AG04450 (cell line): ENCODE measurements around the gene TMTC3. TPM values are rescaled to one million over a fixed set of nuclear protein-coding genes. Genes with fewer than 3 reads are reported as not detected.

Experiments
- CTCF ChIA-PET: fragments of 300-600, 350-600 bp; formaldehyde crosslinking; extraction: SDS; loops from one replicate; lab custom pipeline; 2022; ENCODE audit warnings: antibody characterized with exemption, inconsistent platforms; lab: Charles Lee
- POLR2A ChIA-PET: fragments of 350-600 bp; formaldehyde crosslinking; extraction: SDS; loops from one replicate; lab custom pipeline; 2021; ENCODE audit warnings: antibody characterized with exemption, inconsistent platforms; lab: Yijun Ruan, JAX
- DNase-seq: peaks from one replicate; pipeline ENCODE4 v3.0.0-alpha.2; 2011; ENCODE audit warnings: low read depth, low spot score
- H3K27ac ChIP-seq: one replicate; pipeline ENCODE4 v1.5.1; 2012; ENCODE audit warnings: low read depth, low read length, control low read depth
- H3K27me3 ChIP-seq: one replicate; pipeline ENCODE4 v1.6.0; 2012; ENCODE audit warnings: low read length; ENCODE audit not compliant: control insufficient read depth, insufficient read depth
- H3K4me3 ChIP-seq: 2 replicates; pipeline ENCODE4 v1.5.1; 2011; ENCODE audit warnings: mild to moderate bottlenecking, low read depth, low read length, control low read depth
- H3K9me3 ChIP-seq: 2 replicates; pipeline ENCODE4 v1.5.1; 2012; ENCODE audit warnings: low read length; ENCODE audit not compliant: control insufficient read depth, insufficient read depth
- polyA plus RNA-seq: library from polyadenylated mRNA; depleted of rRNA; stranded (reverse); fragments of >200 nt; gene quantifications from 2 replicates; pipeline ENCODE4 v1.2.3, GENCODE V29; 2011
- TF ChIP-seq, protein P1 (sequence below): IDR thresholded peaks from 2 replicates; pipeline ENCODE4 v1.5.1; 2011; ENCODE audit warnings: low read depth, low read length, control low read depth, inconsistent platforms

TMTC3 gene
- polyA plus RNA-seq, 1 experiment = 29.3 TPM

DNA sequence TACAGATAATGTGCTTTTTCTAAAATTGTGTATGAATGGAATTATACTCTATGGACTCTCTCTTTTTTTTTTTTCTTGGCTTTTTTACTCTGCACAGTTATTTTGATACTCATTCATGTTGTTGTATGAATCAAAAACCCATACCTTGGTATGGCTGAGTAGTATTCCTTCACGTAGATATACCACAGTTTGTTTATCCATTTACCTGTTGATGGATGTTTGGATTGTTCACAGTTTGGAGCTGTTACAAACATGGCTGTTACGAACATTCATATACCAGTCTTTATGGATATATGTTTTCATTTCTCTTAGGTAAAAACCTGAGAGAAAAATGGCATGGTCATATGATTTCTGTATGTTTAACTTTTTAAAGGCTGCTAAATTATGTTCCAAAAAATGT lies 43.2 kb downstream of the TMTC3 start:
- Histone ChIP-seq H3K27me3 (no peaks in the 10 kb centered on the region), H3K4me3 (no peak overlapping the region), H3K9me3 (peaks cover 3% of the 10 kb centered on the region; the same call in 1 of the 2 replicates), H3K27ac (no peak overlapping the region)
- TF ChIP-seq, protein P1, sequence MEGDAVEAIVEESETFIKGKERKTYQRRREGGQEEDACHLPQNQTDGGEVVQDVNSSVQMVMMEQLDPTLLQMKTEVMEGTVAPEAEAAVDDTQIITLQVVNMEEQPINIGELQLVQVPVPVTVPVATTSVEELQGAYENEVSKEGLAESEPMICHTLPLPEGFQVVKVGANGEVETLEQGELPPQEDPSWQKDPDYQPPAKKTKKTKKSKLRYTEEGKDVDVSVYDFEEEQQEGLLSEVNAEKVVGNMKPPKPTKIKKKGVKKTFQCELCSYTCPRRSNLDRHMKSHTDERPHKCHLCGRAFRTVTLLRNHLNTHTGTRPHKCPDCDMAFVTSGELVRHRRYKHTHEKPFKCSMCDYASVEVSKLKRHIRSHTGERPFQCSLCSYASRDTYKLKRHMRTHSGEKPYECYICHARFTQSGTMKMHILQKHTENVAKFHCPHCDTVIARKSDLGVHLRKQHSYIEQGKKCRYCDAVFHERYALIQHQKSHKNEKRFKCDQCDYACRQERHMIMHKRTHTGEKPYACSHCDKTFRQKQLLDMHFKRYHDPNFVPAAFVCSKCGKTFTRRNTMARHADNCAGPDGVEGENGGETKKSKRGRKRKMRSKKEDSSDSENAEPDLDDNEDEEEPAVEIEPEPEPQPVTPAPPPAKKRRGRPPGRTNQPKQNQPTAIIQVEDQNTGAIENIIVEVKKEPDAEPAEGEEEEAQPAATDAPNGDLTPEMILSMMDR = no peak
- ChIA-PET CTCF (no interaction called here), POLR2A (interaction anchor here (0.6 kb wide), 1 partner anchor 27 kb away, joined by 3 read pairs; no protein-coding TSS in a partner anchor)
- DNase-seq = no peak

DNA sequence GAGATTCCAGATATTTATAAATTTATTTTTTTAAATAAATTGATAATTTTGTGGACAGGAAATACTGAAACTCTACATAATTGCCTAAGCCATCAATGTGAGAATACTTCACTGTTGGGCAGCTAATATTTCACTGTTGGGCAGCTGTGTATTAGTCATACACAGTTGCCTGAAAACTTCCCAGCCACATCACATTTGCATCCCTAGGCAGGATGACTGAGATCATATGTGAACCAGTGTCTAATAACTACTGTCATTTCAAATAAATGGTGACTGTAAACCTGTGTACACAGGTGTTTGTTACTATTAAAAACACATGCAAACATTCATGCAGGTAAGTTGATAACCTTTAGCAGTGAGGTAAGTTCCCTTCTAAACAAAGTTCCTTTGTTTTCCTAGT lies 43.9 kb downstream of the TMTC3 start:
- ChIA-PET POLR2A (interaction anchor here (0.6 kb wide), 1 partner anchor 27 kb away, joined by 3 read pairs; no protein-coding TSS in a partner anchor), CTCF (no interaction called here)
- Histone ChIP-seq H3K4me3 (no peak overlapping the region), H3K27me3 (no peaks in the 10 kb centered on the region), H3K27ac (no peak overlapping the region), H3K9me3 (peaks cover 3% of the 10 kb centered on the region; the same call in 1 of the 2 replicates)
- peak; percentile 11 for DNase-seq
- TF ChIP-seq, protein P1 = no peak

GRCh38 chr12:88187571-88187970 lies 45.5 kb downstream of the TMTC3 start:
- no peak overlapping the region for H3K4me3 ChIP-seq
- no peaks in the 10 kb centered on the region for H3K27me3 ChIP-seq
- H3K9me3 ChIP-seq = peaks cover 3% of the 10 kb centered on the region; the same call in 1 of the 2 replicates
- no peak for DNase-seq
- no peak overlapping the region for H3K27ac ChIP-seq
- CTCF ChIA-PET = interaction anchor here (1.0 kb wide), 1 partner anchor 14 kb away, joined by 3 read pairs; no protein-coding TSS in a partner anchor
- TF ChIP-seq, protein P1 = no peak
- POLR2A ChIA-PET = no interaction called here

GRCh38 chr12:88188180-88188579 lies 46.1 kb downstream of the TMTC3 start:
- ChIA-PET POLR2A (no interaction called here), CTCF (interaction anchor here (1.0 kb wide), 1 partner anchor 14 kb away, joined by 3 read pairs; no protein-coding TSS in a partner anchor)
- no peak for DNase-seq

DNA sequence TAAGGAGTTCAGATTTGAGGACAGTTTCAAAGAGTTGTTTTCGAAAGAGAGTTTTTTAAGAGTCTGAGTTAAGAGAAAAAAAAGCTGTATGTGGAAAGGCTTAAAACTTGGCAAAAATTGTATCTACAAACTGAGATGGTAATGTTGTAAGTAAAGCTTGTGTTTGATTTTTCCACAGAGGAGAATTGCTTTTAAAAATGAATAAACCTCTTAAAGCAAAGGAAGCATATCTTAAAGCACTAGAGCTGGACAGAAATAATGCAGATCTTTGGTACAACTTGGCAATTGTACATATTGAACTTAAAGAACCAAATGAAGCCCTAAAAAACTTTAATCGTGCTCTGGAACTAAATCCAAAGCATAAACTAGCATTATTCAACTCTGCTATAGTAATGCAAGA lies 50.3 kb downstream of the TMTC3 start:
- ChIA-PET CTCF (no interaction called here), POLR2A (no interaction called here)
- no peaks in the 10 kb centered on the region for H3K27me3 ChIP-seq
- H3K9me3 ChIP-seq = no peaks in the 10 kb centered on the region
- no peak for DNase-seq
- no peak overlapping the region for H3K27ac ChIP-seq
- TF ChIP-seq, protein P1 = no peak
- no peak overlapping the region for H3K4me3 ChIP-seq

More at GRCh38 chr12:88188180-88188579, 46.1 kb downstream of the TMTC3 start:
- Histone ChIP-seq H3K9me3 (peaks cover 3% of the 10 kb centered on the region; the same call in 1 of the 2 replicates), H3K27me3 (no peaks in the 10 kb centered on the region), H3K27ac (no peak overlapping the region), H3K4me3 (no peak overlapping the region)
- TF ChIP-seq, protein P1 = no peak
